Sciatic nerve (tissue), 2 donors: Measurements from ENCODE around the gene CFAP299. TPM values are rescaled to one million over a fixed set of nuclear protein-coding genes. Genes with fewer than 3 reads are reported as not detected.
"Not testable (repeated sequence)": the region's sequence is repeated elsewhere in the genome, so short reads cannot be mapped to it uniquely, and the experiment has no call there.

Source experiments
- ATAC-seq: fragments of 200-7000 bp; cut with Tn5 transposase; one replicate; pipeline ENCODE4 v1.9.1; 2020; ENCODE audit warnings: mild to moderate bottlenecking, moderate library complexity
- DNase-seq: peaks from one replicate; pipeline ENCODE4 v3.0.0-alpha.2; 2020; ENCODE audit warnings: low spot score
- intact Hi-C: fragments of 100-400 bp; cut with DNase I; formaldehyde crosslinking; loops from one replicate; pipeline ENCODE4 v1.14.2; 2022
- total RNA-seq: library from RNA; stranded (reverse); fragmentation: NEBNext Ultra II Directional; extraction: Animal tissue kit (Norgen Biotek cat#: 25700); gene quantifications from one replicate; pipeline ENCODE4 v1.2.1, GENCODE V29; 2021
- donor health status: DM: no; HTN: no; CAD: no.
- donor health status: DM: no; HTN: no; CAD: no.

CFAP299 gene
- total RNA-seq, 1 donor from 2014 or later: 0.22 TPM

DNA sequence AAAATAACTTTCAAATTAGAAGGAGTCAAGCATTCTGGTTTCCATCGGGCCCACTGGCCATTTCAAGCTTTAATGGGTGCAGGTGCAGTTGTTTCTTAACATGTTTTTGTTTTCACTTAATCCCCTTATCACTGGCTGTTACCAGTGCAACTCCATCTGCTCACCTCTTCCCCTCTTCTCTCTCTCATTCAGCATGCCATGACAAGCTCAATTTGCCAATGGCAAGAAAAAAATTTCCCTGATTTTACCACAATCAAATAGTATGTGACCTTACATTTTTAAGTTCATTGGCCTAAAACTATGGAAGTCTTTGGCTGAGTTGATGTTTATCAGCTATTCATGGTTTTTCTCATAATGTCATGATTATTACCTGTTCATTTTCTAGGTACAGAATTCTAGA is 395.9 kb downstream of the CFAP299 start:
- DNase-seq (no peak), ATAC-seq (no peak)
- intact Hi-C loops: no loop called here

DNA sequence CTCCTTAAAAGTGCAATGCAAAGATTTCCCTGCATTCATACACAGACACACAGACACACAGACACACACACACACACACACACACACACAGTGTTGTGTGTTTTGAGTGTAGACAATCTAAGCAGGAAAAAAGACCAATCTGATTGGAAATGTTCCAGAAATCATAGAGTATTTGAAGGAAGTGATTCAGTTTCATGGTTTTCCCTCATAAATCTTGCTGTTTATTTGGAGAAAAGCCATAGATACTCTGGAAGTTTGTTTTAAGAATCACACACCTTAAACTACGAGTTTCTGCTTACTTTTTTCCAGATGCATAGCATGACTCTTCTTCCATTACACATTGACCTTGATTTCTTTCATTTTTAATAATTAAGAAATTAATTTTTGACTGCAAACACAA is 396.5 kb downstream of the CFAP299 start:
- intact Hi-C loops: no loop called here
- ATAC-seq (no peak), DNase-seq (no peak)

DNA sequence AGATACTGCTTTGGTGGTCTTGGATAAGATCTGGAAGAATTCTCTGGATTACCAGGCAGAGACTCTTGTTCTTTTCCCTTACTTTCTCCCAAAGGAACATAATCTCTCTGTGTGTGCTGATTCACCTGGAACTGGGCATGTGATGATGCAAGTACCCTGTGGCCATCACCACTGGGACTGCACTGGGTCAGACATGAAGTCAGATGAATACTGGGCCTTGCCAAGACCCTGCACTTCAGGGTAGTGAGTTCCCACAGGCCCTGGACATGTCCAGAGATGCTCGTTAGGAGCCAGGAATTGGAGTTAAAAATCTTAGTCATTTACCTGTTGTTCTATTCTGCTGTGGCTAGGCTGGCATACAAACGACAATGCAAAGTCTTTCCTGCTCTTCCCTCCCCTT is 404.8 kb downstream of the CFAP299 start:
- intact Hi-C loops: no loop called here
- DNase-seq: no peak
- ATAC-seq: no peak

DNA sequence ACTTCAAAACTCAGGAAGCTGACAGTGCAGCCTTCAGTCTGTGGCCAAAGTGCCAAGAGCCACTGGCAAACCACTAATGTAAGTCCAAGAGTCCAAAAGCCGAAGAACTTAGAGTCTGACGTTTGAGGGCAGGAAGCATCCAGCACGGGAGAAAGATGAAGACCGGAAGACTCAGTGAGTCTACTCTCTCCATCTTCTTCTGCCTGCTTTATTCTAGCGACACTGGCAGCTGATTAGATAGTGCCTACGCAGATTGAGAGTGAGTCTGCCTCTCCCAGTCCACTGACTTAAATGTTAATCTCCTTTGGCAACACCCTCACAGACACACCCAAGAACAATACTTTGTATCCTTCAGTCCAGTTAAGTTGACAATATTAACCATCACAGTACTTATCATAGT is 414.0 kb downstream of the CFAP299 start:
- DNase-seq, ATAC-seq, intact Hi-C loops: not testable (repeated sequence)

DNA sequence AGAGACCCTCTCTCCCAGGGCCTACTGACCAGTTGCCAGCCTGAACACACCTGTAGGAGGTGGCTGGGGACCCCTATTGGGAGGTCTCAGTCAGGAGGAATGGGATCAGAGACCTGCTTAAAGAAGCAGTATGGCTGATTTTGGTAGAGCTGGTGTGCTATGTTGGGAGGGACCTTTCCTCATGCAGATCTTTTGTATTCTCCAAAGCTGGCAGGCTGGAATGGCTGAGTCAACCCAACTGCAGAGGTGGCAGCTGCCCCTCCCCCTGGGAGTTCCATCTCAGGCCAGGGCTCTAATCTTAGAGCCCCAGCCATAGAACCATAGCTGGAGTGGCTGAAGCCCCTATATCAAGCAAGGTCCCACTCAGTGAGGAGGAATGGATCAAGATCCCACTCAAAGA is 415.7 kb downstream of the CFAP299 start:
- intact Hi-C loops: no loop called here
- ATAC-seq: no peak
- DNase-seq: no peak

DNA sequence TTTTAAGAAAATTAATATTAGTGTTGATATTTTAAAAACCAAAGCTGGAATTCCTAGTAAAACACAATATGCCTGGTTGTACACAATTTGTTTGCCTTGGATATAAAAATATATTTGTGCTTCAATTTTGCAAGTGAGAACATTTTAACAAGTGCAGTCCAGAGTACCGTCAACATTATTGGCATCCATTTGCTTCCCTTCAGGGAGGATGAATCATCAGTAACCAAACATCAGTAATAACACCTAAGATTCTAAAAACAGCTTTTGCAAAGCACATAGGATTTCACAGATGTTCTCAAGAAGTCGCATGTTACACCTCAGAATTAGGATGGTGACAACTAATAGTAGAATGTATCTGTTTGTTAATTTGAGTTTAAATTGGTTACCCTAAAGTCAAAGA is 432.4 kb downstream of the CFAP299 start:
- intact Hi-C loops: no loop called here
- ATAC-seq (no peak), DNase-seq (no peak)

DNA sequence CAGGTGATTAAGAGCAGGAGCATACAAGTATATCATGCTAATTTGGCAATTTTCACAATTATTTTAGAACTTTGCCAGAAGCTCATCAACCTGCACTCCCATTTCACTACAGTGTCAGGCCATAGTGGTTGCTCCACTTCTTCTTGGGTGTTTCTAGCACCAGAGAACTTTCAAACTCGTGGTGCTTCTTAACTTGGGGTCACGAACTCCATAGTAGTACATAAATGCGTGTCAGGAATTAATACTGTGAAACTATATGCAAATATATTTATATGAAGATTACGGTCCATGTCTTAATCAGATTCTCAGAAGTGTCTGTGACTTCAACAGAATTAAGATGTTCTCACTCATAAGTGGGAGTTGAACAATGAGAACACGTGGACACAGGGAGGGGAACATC is 440.6 kb downstream of the CFAP299 start:
- intact Hi-C loops: no loop called here
- DNase-seq (no peak), ATAC-seq (no peak)

DNA sequence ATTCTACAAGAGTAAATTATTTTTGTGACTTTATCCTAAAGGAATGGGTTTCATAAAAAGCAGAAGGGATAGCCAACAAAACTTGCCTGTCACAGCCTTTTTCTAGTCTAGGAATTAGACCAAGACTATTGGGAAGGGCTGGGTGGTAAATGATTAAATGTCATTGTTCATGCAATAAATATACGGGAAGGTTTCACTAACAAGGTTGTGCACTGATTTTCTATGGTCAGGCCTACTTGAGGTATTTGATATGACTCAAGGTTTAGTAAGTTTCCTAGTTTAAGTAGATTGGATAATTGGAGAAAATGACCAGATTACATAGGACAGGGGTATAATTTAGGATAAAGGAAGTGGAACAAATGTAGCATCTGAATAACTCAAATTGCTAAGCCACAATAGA is 445.9 kb downstream of the CFAP299 start:
- no peak for ATAC-seq

DNA sequence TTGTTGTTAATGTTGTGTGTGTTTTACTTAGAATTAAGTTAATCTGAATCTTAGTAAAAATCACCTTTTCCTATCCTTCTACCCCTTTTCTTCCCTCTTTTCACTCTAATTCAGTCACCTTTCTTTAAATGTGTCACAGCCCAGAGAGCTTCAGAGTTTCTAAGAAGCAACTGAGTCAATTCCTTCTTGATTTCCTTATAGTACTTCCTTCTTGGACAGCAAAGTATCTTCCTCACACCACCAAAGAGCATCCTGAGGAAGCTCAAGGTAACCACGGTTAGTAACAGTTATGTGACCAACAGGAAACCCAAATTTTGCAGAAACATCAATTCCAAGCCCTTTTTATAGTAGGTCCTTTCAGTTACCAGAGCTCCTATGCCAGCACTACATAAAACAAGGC is 451.8 kb downstream of the CFAP299 start:
- DNase-seq (no peak), ATAC-seq (no peak)
- intact Hi-C loops: no loop called here

More for the DNA sequence above, 445.9 kb downstream of the CFAP299 start:
- no peak for DNase-seq
- intact Hi-C loops: no loop called here

DNA sequence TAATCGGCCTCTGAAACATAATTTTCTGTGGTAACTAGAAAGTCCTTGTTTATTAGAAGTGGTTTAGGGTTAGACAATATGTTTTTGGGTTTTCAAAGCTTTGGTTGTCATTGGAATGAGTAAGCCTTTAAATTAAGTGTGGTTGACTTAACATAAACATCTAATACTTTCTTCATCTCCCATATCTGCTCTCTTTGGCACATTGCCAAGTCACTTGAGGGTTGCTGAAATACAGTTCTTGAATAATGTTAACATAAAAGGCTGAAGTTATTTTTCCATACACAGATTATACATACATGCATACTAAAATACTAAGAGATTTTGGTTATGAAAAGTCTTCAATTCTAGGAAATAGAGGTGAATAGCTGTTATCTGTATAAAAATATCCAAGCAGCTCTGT is 453.3 kb downstream of the CFAP299 start:
- DNase-seq (no peak), ATAC-seq (no peak)
- intact Hi-C loops: no loop called here

DNA sequence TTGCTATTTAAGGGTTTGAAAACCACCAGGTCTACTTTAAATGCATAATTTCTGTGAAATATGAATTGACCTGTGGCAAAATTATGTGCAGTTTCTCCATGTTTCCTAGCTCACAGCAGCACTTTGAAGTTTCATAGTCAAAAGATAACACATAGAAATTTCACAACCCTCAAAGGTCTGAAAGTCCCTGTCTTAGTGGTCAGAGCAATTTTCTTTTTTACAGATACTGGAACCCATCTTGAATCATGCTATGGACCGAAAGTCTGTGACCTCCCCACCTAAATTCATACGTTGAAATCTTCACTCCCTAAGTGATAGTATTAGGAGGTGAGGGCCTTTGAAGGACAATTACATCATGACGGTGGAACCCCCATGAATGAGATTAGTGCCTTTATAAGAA is 454.6 kb downstream of the CFAP299 start:
- ATAC-seq (no peak), DNase-seq (no peak)
- intact Hi-C loops: no loop called here

DNA sequence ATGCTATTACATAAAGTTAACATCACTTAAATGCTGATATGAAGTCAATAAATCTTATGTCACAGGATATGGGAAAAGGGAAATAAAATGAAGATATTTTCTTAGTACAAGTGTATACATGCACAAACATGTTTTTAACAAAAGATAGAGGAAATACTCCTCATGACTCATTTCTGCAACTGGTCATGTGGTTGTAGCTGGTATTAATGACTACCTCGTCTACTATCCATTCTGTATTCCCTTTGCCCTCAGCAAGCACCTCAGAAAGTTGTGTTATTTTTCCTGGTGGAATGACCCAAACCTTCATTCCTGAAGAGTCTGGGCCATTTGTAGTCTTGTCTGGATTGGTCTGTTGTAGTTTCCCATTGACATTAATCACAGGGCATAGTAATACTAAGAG is 458.1 kb downstream of the CFAP299 start:
- intact Hi-C loops, DNase-seq: not testable (repeated sequence)

DNA sequence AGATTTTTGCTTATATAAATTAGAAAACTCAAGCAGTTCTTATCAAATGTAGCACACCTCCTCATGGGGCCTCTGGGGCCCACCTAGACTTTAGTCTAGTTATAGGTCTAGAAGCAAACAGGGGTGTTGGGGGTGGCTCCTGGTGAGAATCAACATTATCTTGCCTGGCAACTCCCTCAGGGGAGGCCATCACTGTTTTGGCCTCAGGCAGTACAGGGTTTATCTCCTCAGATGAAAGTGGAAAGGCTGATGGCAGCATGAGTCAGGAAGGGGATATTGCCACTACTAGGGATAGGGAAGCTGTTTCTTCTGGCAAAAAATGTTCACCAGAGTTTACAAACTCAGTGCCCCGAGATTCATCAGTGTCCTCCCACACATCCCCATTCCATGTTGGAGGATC is 462.6 kb downstream of the CFAP299 start:
- DNase-seq (no peak), ATAC-seq (no peak)
- intact Hi-C loops: no loop called here

More for the DNA sequence above, 458.1 kb downstream of the CFAP299 start:
- ATAC-seq: not testable (repeated sequence)

DNA sequence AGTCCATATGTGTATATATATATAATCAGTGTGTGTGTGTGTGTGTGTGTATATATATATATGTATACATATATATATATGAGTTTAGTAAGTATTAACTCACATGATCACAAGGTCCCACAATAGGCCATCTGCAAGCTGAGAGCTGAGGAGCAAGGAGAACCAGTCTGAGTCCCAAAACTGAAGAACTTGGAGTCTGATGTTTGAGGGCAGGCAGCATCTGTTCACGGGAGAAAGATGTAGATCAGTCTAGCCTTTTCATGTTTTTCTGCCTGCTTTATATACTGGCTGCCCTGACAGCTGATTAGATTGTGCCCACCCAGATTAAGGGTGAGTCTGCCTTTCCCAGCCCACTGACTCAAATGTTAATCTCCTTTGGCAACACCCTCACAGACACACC is 465.2 kb downstream of the CFAP299 start:
- DNase-seq, ATAC-seq, intact Hi-C loops: not testable (repeated sequence)

DNA sequence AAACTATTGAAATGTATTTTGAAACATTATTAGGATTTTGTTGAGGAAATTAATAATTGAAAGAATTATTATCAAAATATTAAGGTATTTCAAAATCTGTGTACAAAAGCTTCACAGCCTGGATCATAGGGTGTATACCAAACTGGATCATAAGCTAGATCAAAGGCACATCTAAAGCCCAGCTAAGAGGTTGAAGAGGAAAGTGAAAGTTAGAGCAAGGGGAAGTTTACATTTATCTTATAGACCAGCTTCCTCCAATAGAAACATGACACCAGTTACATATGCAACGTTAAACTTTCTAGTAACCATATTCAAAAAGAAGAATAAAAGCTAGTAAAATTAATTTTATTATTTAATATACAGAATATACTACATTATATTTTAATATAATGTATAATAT is 467.8 kb downstream of the CFAP299 start:
- no peak for ATAC-seq

DNA sequence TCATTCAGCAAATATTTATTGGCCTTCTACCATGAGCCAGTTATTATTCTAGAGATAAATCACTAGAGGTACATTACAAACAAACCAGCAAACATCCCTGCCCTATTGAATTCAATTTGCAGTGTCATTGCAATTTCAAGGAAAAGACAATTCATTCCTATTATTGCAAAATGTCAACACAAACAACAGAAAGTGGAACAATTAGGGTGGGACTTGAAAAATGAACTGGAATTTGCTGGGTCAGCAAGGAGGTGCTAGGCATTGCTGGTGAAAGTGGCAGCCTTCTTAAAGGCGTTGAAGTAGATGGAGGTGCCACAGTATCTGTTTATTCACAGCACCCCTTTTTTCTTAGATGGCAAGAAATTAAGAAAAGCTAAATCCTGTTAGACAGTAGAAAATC is 470.9 kb downstream of the CFAP299 start:
- DNase-seq (no peak), ATAC-seq (no peak)
- intact Hi-C loops: no loop called here

More for the DNA sequence above, 467.8 kb downstream of the CFAP299 start:
- intact Hi-C loops: no loop called here
- no peak for DNase-seq

DNA sequence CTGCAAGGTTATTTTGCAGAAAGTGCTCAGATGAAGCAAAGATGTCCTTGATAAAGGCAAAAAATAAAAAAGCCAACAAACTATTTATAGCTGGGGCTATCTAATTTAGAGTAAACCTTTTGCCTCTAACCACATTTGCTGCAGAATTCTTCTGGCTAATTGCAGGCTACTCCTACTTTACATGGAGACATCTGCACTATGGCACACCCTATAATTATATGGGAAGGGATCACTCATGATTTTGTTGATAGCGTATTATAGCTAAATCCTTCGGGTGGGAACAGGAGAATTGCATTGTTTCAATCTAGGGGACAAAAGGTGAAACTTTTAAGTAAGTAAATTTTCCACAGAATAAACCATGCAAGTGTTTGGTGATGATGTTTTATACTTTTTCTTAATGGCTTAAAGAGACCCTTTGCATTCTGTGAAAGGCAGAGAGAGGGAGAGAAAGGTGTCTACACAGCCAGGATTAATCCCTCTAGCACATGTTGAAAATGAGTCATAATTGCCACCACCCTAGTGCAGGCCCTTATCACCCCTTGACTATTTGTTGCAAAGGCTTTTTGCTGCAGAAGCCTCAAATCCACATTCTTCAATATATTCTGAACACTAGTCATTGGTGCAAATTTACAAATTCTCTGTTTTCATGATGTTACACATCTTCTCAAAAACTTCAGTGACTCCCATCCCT is 473.7 kb downstream of the CFAP299 start:
- DNase-seq (no peak), ATAC-seq (no peak)
- intact Hi-C loops: no loop called here

DNA sequence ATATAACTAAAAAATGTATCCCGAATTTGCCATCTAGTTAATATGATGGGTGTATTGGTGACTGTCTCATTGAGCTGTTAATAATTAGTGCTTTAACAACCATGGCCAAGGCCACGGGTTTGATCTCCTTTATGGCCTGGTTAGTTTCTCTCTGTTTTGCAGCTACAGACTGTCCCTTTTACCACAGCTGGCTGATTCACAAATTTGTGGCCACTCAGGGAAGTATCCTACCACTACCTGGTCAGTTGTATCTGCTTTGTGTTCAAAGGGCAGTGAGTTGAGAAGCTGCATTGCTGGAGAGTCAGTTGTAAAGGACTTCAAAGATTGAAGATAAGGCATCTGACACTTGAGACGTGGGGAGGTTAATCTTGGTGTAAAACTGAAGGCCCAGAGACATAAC is 475.9 kb downstream of the CFAP299 start:
- ATAC-seq (no peak), DNase-seq (no peak)
- intact Hi-C loops: no loop called here

DNA sequence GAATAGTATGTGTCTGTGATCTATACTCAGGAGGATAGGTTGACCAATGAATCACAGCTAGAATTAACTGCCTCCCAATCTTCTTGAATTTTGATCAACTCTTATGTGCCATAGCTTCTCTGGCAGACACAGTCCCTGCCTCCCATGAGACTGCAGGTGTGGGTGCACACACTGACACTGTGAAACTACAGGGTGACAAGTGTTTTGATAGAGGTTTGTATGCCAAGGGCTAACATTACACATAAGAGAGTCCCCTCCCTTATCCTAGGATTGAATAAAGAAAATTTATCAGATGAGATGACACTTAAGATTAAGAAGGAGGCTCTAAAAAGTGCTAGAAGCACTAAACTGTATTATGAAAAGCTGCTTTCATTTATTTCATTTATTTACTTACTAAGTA is 476.6 kb downstream of the CFAP299 start:
- DNase-seq (no peak), ATAC-seq (no peak)
- intact Hi-C loops: no loop called here

DNA sequence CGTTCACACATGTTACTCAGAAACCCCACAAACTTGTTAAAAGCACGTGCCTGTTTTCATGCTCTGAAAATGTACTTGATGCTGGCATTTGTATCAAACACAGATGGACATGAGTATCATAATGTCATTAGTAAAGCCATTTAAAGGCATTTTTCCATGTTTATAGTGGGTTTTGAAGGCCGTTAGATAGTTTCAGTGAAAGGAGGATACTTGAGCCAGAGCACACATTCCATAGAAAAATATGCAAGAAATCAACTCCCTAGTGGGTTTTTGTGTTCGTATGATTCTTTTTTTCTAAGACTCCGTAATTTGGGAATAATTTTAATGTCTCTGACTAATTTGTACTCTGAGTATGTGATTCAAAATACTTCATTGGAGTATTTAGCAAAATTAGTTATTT is 478.7 kb downstream of the CFAP299 start:
- ATAC-seq (no peak), DNase-seq (no peak)
- intact Hi-C loops: no loop called here
